ENCODE measurements around the gene MYRFL. TPM values are rescaled to one million over a fixed set of nuclear protein-coding genes. Genes with fewer than 3 reads are reported as not detected.

The MYRFL gene
- total RNA-seq, 1 donor from 2014 or later: 0.13 TPM

GRCh38 chr12:69885658-69886057, 60.6 kb downstream of the MYRFL start:
- no peaks in the 10 kb centered on the region for H3K27me3 Mint-ChIP-seq (ENCODE audit: unreplicated experiment)
- DNase-seq (ENCODE audit: extremely low spot score, unreplicated experiment): no peak
- no peak overlapping the region for H3K27ac Mint-ChIP-seq (ENCODE audit: unreplicated experiment)
- H3K4me3 Mint-ChIP-seq (ENCODE audit: unreplicated experiment): no peak overlapping the region
- TF ChIP-seq, protein P1, sequence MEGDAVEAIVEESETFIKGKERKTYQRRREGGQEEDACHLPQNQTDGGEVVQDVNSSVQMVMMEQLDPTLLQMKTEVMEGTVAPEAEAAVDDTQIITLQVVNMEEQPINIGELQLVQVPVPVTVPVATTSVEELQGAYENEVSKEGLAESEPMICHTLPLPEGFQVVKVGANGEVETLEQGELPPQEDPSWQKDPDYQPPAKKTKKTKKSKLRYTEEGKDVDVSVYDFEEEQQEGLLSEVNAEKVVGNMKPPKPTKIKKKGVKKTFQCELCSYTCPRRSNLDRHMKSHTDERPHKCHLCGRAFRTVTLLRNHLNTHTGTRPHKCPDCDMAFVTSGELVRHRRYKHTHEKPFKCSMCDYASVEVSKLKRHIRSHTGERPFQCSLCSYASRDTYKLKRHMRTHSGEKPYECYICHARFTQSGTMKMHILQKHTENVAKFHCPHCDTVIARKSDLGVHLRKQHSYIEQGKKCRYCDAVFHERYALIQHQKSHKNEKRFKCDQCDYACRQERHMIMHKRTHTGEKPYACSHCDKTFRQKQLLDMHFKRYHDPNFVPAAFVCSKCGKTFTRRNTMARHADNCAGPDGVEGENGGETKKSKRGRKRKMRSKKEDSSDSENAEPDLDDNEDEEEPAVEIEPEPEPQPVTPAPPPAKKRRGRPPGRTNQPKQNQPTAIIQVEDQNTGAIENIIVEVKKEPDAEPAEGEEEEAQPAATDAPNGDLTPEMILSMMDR (IDR thresholded peaks at IDR 0.05): no peak
- H3K4me1 Mint-ChIP-seq (ENCODE audit: unreplicated experiment): peaks cover 14% of the 10 kb centered on the region
- no peaks in the 10 kb centered on the region for H3K36me3 Mint-ChIP-seq (ENCODE audit: unreplicated experiment)
- no peaks in the 10 kb centered on the region for H3K9me3 Mint-ChIP-seq (ENCODE audit: unreplicated experiment)

DNA sequence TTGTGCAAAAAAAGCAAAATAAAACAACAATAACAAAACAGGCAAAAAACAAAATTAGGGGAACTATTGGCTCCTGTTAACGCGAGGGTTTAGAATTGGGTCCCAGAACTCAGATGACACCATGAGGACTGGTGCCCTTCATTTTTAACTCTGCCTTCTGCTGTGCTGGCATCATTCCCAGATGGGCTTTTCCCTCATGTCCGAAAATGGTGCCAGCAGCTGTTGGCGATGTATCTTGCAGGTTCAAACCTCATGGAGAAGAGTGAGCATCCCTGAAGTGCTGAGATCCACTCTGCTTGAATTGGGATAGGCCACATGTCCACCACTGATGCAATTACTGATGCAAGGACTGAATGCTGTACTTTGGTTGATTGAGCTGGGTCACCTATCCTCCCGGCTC, 61.1 kb downstream of the MYRFL start:
- Mint-ChIP-seq H3K27ac (ENCODE audit: unreplicated experiment) (no peak overlapping the region), H3K36me3 (ENCODE audit: unreplicated experiment) (no peaks in the 10 kb centered on the region), H3K4me1 (ENCODE audit: unreplicated experiment) (peaks cover 14% of the 10 kb centered on the region), H3K27me3 (ENCODE audit: unreplicated experiment) (no peaks in the 10 kb centered on the region), H3K9me3 (ENCODE audit: unreplicated experiment) (no peaks in the 10 kb centered on the region), H3K4me3 (ENCODE audit: unreplicated experiment) (no peak overlapping the region)
- TF ChIP-seq, protein P1 (IDR thresholded peaks at IDR 0.05): no peak
- DNase-seq (ENCODE audit: extremely low spot score, unreplicated experiment): no peak

GRCh38 chr12:69886715-69887114, 61.7 kb downstream of the MYRFL start:
- H3K9me3 Mint-ChIP-seq (ENCODE audit: unreplicated experiment): no peaks in the 10 kb centered on the region
- H3K27ac Mint-ChIP-seq (ENCODE audit: unreplicated experiment): no peak overlapping the region
- no peaks in the 10 kb centered on the region for H3K36me3 Mint-ChIP-seq (ENCODE audit: unreplicated experiment)
- H3K4me3 Mint-ChIP-seq (ENCODE audit: unreplicated experiment): no peak overlapping the region
- DNase-seq (ENCODE audit: extremely low spot score, unreplicated experiment): no peak
- H3K4me1 Mint-ChIP-seq (ENCODE audit: unreplicated experiment): peaks cover 16% of the 10 kb centered on the region
- no peaks in the 10 kb centered on the region for H3K27me3 Mint-ChIP-seq (ENCODE audit: unreplicated experiment)
- TF ChIP-seq, protein P1 (IDR thresholded peaks at IDR 0.05): no peak

- H3K36me3 Mint-ChIP-seq (ENCODE audit: unreplicated experiment): no peaks in the 10 kb centered on the region
- H3K27ac Mint-ChIP-seq (ENCODE audit: unreplicated experiment): no peak overlapping the region
- TF ChIP-seq, protein P1 (IDR thresholded peaks at IDR 0.05): no peak
- DNase-seq (ENCODE audit: extremely low spot score, unreplicated experiment): no peak
- no peaks in the 10 kb centered on the region for H3K27me3 Mint-ChIP-seq (ENCODE audit: unreplicated experiment)
- no peak overlapping the region for H3K4me3 Mint-ChIP-seq (ENCODE audit: unreplicated experiment)
- peaks cover 14% of the 10 kb centered on the region for H3K4me1 Mint-ChIP-seq (ENCODE audit: unreplicated experiment)
- H3K9me3 Mint-ChIP-seq (ENCODE audit: unreplicated experiment): no peaks in the 10 kb centered on the region
These were observed 63.9 kb downstream of the MYRFL start for GRCh38 chr12:69888901-69889300.

DNA sequence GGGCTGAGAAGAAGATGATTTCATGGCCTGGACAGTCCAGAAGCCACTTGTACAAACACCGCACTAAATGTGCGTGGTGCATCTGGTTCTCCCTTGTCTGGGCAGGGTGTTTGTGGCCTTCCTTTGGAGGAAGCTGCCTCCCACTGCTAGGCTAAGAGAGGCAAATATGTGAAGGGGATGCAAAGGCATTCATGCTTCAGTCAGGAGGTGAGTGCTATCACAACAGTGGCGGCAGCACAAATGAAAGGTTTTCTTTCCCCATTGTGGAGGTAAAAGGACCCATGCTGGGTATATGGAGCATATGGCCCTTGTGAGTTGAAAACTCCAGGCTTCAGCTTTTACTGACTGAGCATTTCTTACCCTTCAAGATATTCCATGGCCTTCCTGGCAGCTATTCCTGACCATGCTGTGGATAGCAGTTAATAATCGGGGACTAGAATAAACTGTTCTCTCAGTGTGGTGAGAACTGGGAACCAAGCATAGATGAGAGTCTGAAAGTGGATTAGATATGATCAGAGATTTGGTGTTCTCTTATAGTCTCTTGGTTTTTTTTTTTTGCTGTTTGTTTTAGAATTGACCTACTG, 69.9 kb downstream of the MYRFL start:
- Mint-ChIP-seq H3K9me3 (ENCODE audit: unreplicated experiment) (no peaks in the 10 kb centered on the region), H3K4me3 (ENCODE audit: unreplicated experiment) (no peak overlapping the region), H3K27ac (ENCODE audit: unreplicated experiment) (no peak overlapping the region), H3K27me3 (ENCODE audit: unreplicated experiment) (no peaks in the 10 kb centered on the region), H3K4me1 (ENCODE audit: unreplicated experiment) (peaks cover 22% of the 10 kb centered on the region), H3K36me3 (ENCODE audit: unreplicated experiment) (no peaks in the 10 kb centered on the region)
- TF ChIP-seq, protein P1 (IDR thresholded peaks at IDR 0.05): no peak
- DNase-seq (ENCODE audit: extremely low spot score, unreplicated experiment): no peak

Measured in osteocyte (in vitro differentiated cells).